H1 (cell line): ENCODE data around the gene SCYL2. TPM values are rescaled to one million over a fixed set of nuclear protein-coding genes. Genes with fewer than 3 reads are reported as not detected.

Experiments
- CTCF ChIA-PET: fragments of 300-600 bp; sonication (Branson Sonifier 250); formaldehyde crosslinking; loops from one replicate; lab custom pipeline; 2021; ENCODE audit not compliant: partially characterized antibody; lab: Charles Lee
- POLR2A ChIA-PET: fragments of 300-600 bp; sonication (Branson Sonifier 250); formaldehyde crosslinking; loops from one replicate; lab custom pipeline; 2021; ENCODE audit warnings: inconsistent platforms; ENCODE audit not compliant: partially characterized antibody; lab: Charles Lee
- DNase-seq, 2 experiments: peaks; one replicate each; pipeline versions ENCODE4 v3.0.0 to v3.0.0-alpha.2; 2010 to 2022; ENCODE audit warnings: low spot score in 2 of 2, low read depth in 1 of 2, mixed read lengths in 1 of 2
- FAIRE-seq: peaks from 2 replicates; lab custom pipeline; 2011; peaks lifted over from hg19 to GRCh38; lab: Jason Lieb, UNC
- H2AFZ ChIP-seq: 2 replicates; pipeline ENCODE4 v1.8.1; 2012; ENCODE audit warnings: low read length, inconsistent platforms
- H2AK5ac ChIP-seq: 2 replicates; pipeline ENCODE4 v1.6.1; 2013; ENCODE audit warnings: low read depth, low read length
- H2BK120ac ChIP-seq: replicated peaks from 2 replicates; pipeline ENCODE3; 2013; ENCODE audit warnings: low read depth, low read length, inconsistent platforms
- H2BK12ac ChIP-seq: 2 replicates; pipeline ENCODE4 v1.6.1; 2013; ENCODE audit warnings: low read depth, low read length
- H2BK15ac ChIP-seq: 2 replicates; pipeline ENCODE4 v1.6.1; 2013; ENCODE audit warnings: low read length
- H2BK20ac ChIP-seq: 2 replicates; pipeline ENCODE4 v1.6.1; 2013; ENCODE audit warnings: low read length
- H2BK5ac ChIP-seq: 2 replicates; pipeline ENCODE4 v1.6.1; 2013; ENCODE audit warnings: low read depth, low read length
- H3K14ac ChIP-seq: 2 replicates; pipeline ENCODE4 v1.6.1; 2013; ENCODE audit warnings: inconsistent platforms; ENCODE audit not compliant: insufficient read length
- H3K18ac ChIP-seq: 2 replicates; pipeline ENCODE4 v1.6.1; 2013; ENCODE audit warnings: low read length; ENCODE audit errors: extremely low read depth
- H3K23ac ChIP-seq: 2 replicates; pipeline ENCODE4 v1.6.1; 2013; ENCODE audit warnings: inconsistent platforms; ENCODE audit not compliant: insufficient read length
- H3K23me2 ChIP-seq: 2 replicates; pipeline ENCODE4 v1.6.1; 2013; ENCODE audit warnings: low read depth, low read length
- H3K27ac ChIP-seq: 2 replicates; pipeline ENCODE4 v1.6.1; 2011; ENCODE audit warnings: low read depth, low read length, inconsistent platforms
- H3K27me3 ChIP-seq, 4 experiments: replicated peaks in 1 of 4; 1 replicate in 1 of 4; 2 replicates in 3 of 4; pipeline versions ENCODE4 v1.6.1 to v1.8.1; 2011 to 2013; ENCODE audit warnings: low read length in 3 of 4, mild to moderate bottlenecking in 3 of 4, inconsistent platforms in 2 of 4, mixed read lengths in 2 of 4, moderate library complexity in 1 of 4; ENCODE audit not compliant: control insufficient read depth in 3 of 4, insufficient read depth in 3 of 4; ENCODE audit errors: extremely low read depth in 1 of 4
- H3K36me3 ChIP-seq, 4 experiments: 2 replicates each; pipeline versions ENCODE4 v1.6.1 to v1.8.1; 2011 to 2013; ENCODE audit warnings: mild to moderate bottlenecking in 4 of 4, low read length in 3 of 4, moderate library complexity in 2 of 4, control low read depth in 1 of 4, inconsistent platforms in 1 of 4; ENCODE audit not compliant: insufficient read depth in 4 of 4, control insufficient read depth in 2 of 4
- H3K4ac ChIP-seq: replicated peaks from 2 replicates; pipeline ENCODE3; 2013; ENCODE audit warnings: low read length, low read depth, mixed read lengths, inconsistent platforms; ENCODE audit not compliant: insufficient read length
- H3K4me1 ChIP-seq, 4 experiments: replicated peaks in 1 of 4; 1 replicate in 1 of 4; 2 replicates in 3 of 4; pipeline versions ENCODE4 v1.6.1 to v1.8.1; 2011 to 2013; ENCODE audit warnings: low read length in 3 of 4, inconsistent platforms in 2 of 4, mixed read lengths in 1 of 4; ENCODE audit not compliant: insufficient read depth in 4 of 4, control insufficient read depth in 3 of 4
- H3K4me2 ChIP-seq, 2 experiments: 2 replicates each; pipeline versions ENCODE4 v1.6.1 to v1.8.1; 2011 to 2013; ENCODE audit warnings: low read depth in 2 of 2, low read length in 2 of 2, control low read depth in 1 of 2, inconsistent platforms in 1 of 2, mild to moderate bottlenecking in 1 of 2; ENCODE audit not compliant: insufficient read depth in 1 of 2
- H3K4me3 ChIP-seq, 4 experiments: fragments of 200-600, 300-600 bp in 1 of 4; sonication (generic), shearing (Covaris generic), sonication (Bioruptor Twin) in 1 of 4; 2 replicates each; pipeline versions ENCODE4 v1.5.1 to v1.8.1; 2011 to 2016; ENCODE audit warnings: low read length in 4 of 4, low read depth in 3 of 4, control low read depth in 2 of 4, inconsistent platforms in 2 of 4, mild to moderate bottlenecking in 2 of 4, mixed read lengths in 1 of 4, moderate library complexity in 1 of 4; ENCODE audit not compliant: insufficient read depth in 2 of 4; ENCODE audit errors: extremely low read depth in 1 of 4
- H3K56ac ChIP-seq: replicated peaks from 2 replicates; pipeline ENCODE3; 2013; ENCODE audit warnings: low read depth, mild to moderate bottlenecking, mixed read lengths, low read length, inconsistent platforms; ENCODE audit not compliant: insufficient read length
- H3K79me1 ChIP-seq: 2 replicates; pipeline ENCODE4 v1.6.1; 2013; ENCODE audit warnings: low read depth, low read length, control low read depth
- H3K79me2 ChIP-seq, 2 experiments: 2 replicates each; pipeline versions ENCODE4 v1.6.1 to v1.8.1; 2012 to 2013; ENCODE audit warnings: low read length in 2 of 2, mild to moderate bottlenecking in 2 of 2, inconsistent platforms in 1 of 2; ENCODE audit not compliant: insufficient read depth in 2 of 2, control insufficient read depth in 1 of 2
- H3K9ac ChIP-seq, 4 experiments: replicated peaks in 1 of 4; 1 replicate in 1 of 4; 2 replicates in 3 of 4; pipeline versions ENCODE4 v1.6.1 to v1.8.1; 2011 to 2013; ENCODE audit warnings: low read depth in 3 of 4, low read length in 3 of 4, control low read depth in 2 of 4, mild to moderate bottlenecking in 2 of 4, moderate library complexity in 2 of 4, inconsistent platforms in 1 of 4; ENCODE audit errors: extremely low read depth in 1 of 4
- H3K9me3 ChIP-seq, 2 experiments: 2 replicates each; pipeline versions ENCODE4 v1.6.1 to v1.8.1; 2012 to 2013; ENCODE audit warnings: mild to moderate bottlenecking in 2 of 2, moderate library complexity in 2 of 2, control low read depth in 1 of 2, inconsistent platforms in 1 of 2, low read depth in 1 of 2, low read length in 1 of 2, mixed read lengths in 1 of 2; ENCODE audit not compliant: insufficient read depth in 2 of 2
- H4K20me1 ChIP-seq, 2 experiments: replicated peaks in 1 of 2; 2 replicates each; pipeline versions ENCODE3 to v1.8.1; 2011 to 2013; ENCODE audit warnings: inconsistent platforms in 2 of 2, low read length in 2 of 2, mild to moderate bottlenecking in 1 of 2; ENCODE audit not compliant: insufficient read depth in 2 of 2, control insufficient read depth in 1 of 2
- H4K5ac ChIP-seq: 2 replicates; pipeline ENCODE4 v1.6.1; 2013; ENCODE audit warnings: low read length, low read depth, mixed read lengths, inconsistent platforms; ENCODE audit not compliant: insufficient read length
- H4K8ac ChIP-seq: 2 replicates; pipeline ENCODE4 v1.8.0; 2013; ENCODE audit warnings: mild to moderate bottlenecking, moderate library complexity, low read length, inconsistent platforms; ENCODE audit not compliant: insufficient read depth; ENCODE audit errors: extremely low read depth
- H4K91ac ChIP-seq: replicated peaks from 2 replicates; pipeline ENCODE3; 2013; ENCODE audit warnings: low read length, mixed read lengths, inconsistent platforms; ENCODE audit not compliant: insufficient read length
- CHD1 ChIP-seq: IDR thresholded peaks from 2 replicates; pipeline ENCODE4 v1.6.1; 2012; ENCODE audit warnings: low read depth, low read length, improper control_type of control experiment
- CREB1 ChIP-seq: IDR thresholded peaks from 2 replicates; pipeline ENCODE4 v1.6.1; 2012; ENCODE audit warnings: inconsistent platforms
- CTBP2 ChIP-seq: IDR thresholded peaks from 2 replicates; pipeline ENCODE4 v1.7.0; 2011; ENCODE audit warnings: borderline replicate concordance, mild to moderate bottlenecking, moderate library complexity, mixed read lengths, low read length; ENCODE audit not compliant: insufficient read depth, insufficient read length
- EP300 ChIP-seq, 2 experiments: IDR thresholded peaks; 1 replicate in 1 of 2; 2 replicates in 1 of 2; pipeline ENCODE4 v1.6.1; 2011 to 2012; ENCODE audit warnings: low read depth in 2 of 2, low read length in 2 of 2, mild to moderate bottlenecking in 2 of 2, borderline replicate concordance in 1 of 2, inconsistent platforms in 1 of 2, moderate library complexity in 1 of 2
- KDM4A ChIP-seq: IDR thresholded peaks from one replicate; pipeline ENCODE4 v1.7.1; 2012; ENCODE audit warnings: low read depth, mild to moderate bottlenecking, moderate library complexity, low read length, inconsistent platforms; ENCODE audit not compliant: severe bottlenecking
- RFX5 ChIP-seq: IDR thresholded peaks from 2 replicates; pipeline ENCODE4 v1.6.1; 2011; ENCODE audit warnings: low read depth, low read length, improper control_type of control experiment, borderline replicate concordance
- TAF7 ChIP-seq: optimal IDR thresholded peaks from 2 replicates; pipeline ENCODE3; 2011; ENCODE audit warnings: low read depth, mild to moderate bottlenecking, inconsistent platforms, low read length, moderate library complexity, borderline replicate concordance
- TCF12 ChIP-seq: IDR thresholded peaks from 2 replicates; pipeline ENCODE4 v1.6.1; 2011; ENCODE audit warnings: low read depth, mild to moderate bottlenecking, low read length
- WGBS, 2 experiments: shearing (Covaris generic) in 1 of 2; methylation state at CpG; one replicate each; pipeline versions ENCODE4 v1.1.6 to v1.1.7; 2013 to 2015; ENCODE audit warnings: low lambda C conversion rate in 2 of 2, mixed read lengths in 2 of 2, inconsistent platforms in 1 of 2, low coverage in 1 of 2, missing lambda C conversion rate in 1 of 2; ENCODE audit not compliant: insufficient replicate concordance in 2 of 2, insufficient coverage in 1 of 2, insufficient read length in 1 of 2; ENCODE audit errors: extremely low coverage in 1 of 2, missing lambda C conversion rate in 1 of 2; 5-methylcytosine and 5-hydroxymethylcytosine counted together
- polyA plus RNA-seq, 7 experiments: library from polyadenylated mRNA; depleted of rRNA in 3 of 7; stranded (reverse) in 5 of 7; unstranded in 2 of 7; fragments of >200 nt in 5 of 7; fragments of 200-250 nt in 2 of 7; gene quantifications; 1 replicate in 5 of 7; 2 replicates in 1 of 7; 4 replicates in 1 of 7; pipeline versions ENCODE4 v1.2.1 to v1.2.3, GENCODE V29; 2011 to 2013; ENCODE audit warnings: missing spikeins in 2 of 7, mixed read lengths in 2 of 7
- total RNA-seq: library from RNA; stranded (reverse); fragmentation: NEBNext Ultra II Directional; extraction: Animal tissue kit (Norgen Biotek cat#: 25700); gene quantifications from 2 replicates; pipeline ENCODE4 v1.2.1, GENCODE V29; 2021

Gene SCYL2
- total and polyA plus RNA-seq, 2 of the 8 experiments (the other 6 are each of a cell fraction or from before 2014, with no cell fraction given) = 8.9 to 48.7 TPM

DNA sequence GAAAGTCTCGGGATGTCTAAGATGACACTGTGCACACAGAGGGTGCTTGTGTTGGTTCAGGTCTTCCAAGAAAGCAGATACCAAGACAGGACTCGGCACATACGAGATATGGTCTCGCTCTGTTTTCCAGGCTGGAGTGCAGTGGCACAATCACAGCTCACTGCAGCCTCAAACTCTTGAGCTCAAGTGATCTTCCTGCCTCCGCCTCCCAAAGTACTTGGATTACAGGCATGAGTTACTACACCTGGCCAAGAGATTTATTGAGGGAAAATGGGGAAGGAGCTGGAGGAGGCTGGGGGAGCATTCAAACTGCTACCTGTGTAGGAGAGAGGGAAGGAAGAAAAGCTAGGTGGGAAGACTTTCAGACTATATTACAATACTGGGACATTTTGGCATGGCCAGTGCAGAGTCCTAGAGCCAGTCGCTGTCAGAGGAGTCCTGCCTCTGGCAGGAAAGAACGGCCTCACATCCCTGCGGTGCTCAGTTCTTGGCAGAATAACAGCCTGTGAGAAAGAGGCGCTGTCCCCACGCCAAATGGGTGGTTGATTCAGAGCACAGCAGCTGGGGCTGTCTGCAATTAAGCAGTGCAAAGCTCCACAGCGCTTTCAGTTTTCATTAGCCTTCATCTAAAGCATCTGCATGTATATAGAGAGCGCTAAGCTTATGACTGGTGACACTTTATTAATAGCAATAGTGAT is 108.2 kb downstream of the SCYL2 start:
- Histone ChIP-seq H4K91ac (no peak overlapping the region), H2AFZ (peak overlapping the region; percentile 80; the same call in 1 of the 2 replicates), H2BK120ac (no peak overlapping the region), H3K4me3 (no peak overlapping the region), H3K23me2 (no peaks in the 10 kb centered on the region), H2AK5ac (no peak overlapping the region), H4K5ac (no peak overlapping the region), H3K18ac (peak overlapping the region; percentile 44), H2BK5ac (peak overlapping the region; percentile 60; the same call in 1 of the 2 replicates), H3K14ac (no peak overlapping the region), H3K27ac (no peak overlapping the region), H3K4me1 (peaks cover 3 to 17% (median 13%) of the 10 kb centered on the region in 4 experiments; a peak in 5 of 7 replicates), H3K56ac (no peak overlapping the region), H3K9ac (no peak overlapping the region), H3K79me1 (no peaks in the 10 kb centered on the region), H3K79me2 (no peaks in the 10 kb centered on the region)
- CTCF ChIA-PET = interaction anchor here (0.9 to 6.9 kb wide), 6 partner anchors 10 to 180 kb away, joined by 3 to 49 read pairs (median 4); no protein-coding TSS in a partner anchor
- 85% methylated on average over 12 of the region's 12 CpGs; no CpG with 5 or more reads in 1 of the 2 experiments for WGBS, 2 experiments
- no peak for TF ChIP-seq CREB1
- no peak for TF ChIP-seq KDM4A
- TF ChIP-seq TCF12 = no peak
- TF ChIP-seq CTBP2 = no peak
- no peak for TF ChIP-seq RFX5
- no peak for TF ChIP-seq EP300 (IDR thresholded peaks at IDR 0.05; ENCODE audit: borderline replicate concordance in 1 of 2, low read depth in 2 of 2, low read length in 2 of 2)
- TF ChIP-seq TAF7 = no peak
- no peak for TF ChIP-seq CHD1
- TF ChIP-seq, all 59 proteins: peak for 0
- H3K23ac ChIP-seq = no peak overlapping the region
- H2BK20ac ChIP-seq = peak overlapping the region; percentile 90
- POLR2A ChIA-PET = interaction anchor here (0.8 kb wide), 1 partner anchor 15 kb away, joined by 3 read pairs; no protein-coding TSS in a partner anchor
- DNase-seq = no peak
- no peak overlapping the region for H3K4ac ChIP-seq
- no peaks in the 10 kb centered on the region for H3K36me3 ChIP-seq
- H3K9me3 ChIP-seq = no peaks in the 10 kb centered on the region
- H4K8ac ChIP-seq = no peak overlapping the region
- 0 out of 2 replicates have a peak overlapping the region, but pooled peaks have one; percentile 53 for H2BK15ac ChIP-seq
- H3K4me2 ChIP-seq = no peak overlapping the region
- FAIRE-seq = no peak
- peak overlapping the region; percentile 85 for H2BK12ac ChIP-seq
- no peaks in the 10 kb centered on the region for H3K27me3 ChIP-seq
- no peaks in the 10 kb centered on the region for H4K20me1 ChIP-seq
